GM21825 (cell line): ENCODE measurements around the gene HRAS.
A peak's percentile ranks its signal among the peaks of the same experiment; 100 is the strongest.

Experiments used
- ATAC-seq: cut with Tn5 transposase; IDR thresholded peaks from one replicate; pipeline ENCODE4 v1.9.1; 2021; ENCODE audit warnings: mild to moderate bottlenecking, moderate library complexity; ENCODE audit not compliant: unreplicated experiment

HRAS gene

DNA sequence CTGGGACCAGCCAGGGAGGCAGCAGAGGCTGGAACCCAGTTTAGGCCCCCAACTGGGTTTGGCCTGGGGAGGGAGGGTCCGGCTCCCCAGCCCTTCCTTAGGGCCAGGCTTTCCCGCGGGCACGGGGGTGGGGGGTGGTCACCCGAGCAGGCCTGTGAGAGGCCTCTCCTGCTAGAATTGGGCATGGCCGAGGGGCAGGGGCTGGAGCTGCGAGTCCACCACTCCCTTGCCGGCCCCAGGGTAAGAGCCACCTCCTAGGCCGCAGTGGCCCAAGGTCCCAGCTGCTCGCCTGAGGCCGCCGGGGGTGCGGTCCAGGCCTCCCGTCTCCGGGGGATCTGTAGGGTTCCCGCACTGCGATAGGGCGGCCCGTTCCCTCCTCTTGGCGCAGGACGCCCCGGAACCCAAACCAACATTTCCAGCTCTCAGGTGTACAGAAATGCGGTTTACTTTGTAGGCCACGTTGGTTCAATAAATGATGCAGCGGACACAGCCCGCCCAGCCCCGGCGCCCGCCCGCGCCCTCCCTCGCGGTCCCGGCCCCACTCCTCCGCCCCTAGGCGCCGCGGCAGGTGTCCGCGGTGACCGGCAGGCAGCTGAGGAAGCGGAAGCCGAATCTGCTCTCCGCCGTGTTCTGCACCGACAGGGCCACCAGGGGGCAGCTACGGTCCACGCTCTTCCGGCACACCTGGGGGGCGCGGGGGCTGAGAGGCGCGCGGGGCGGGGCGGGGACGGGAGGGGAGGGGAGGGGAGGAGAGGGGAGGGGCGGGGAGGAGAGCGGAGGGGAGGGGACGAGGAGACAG lies 19.3 kb upstream of the HRAS start:
- peak; percentile 47 for ATAC-seq

GRCh38 chr11:553988-554340 lies 18.6 kb upstream of the HRAS start:
- no peak for ATAC-seq

- no peak for ATAC-seq
These were observed 18.0 kb upstream of the HRAS start for GRCh38 chr11:553083-553987.

GRCh38 chr11:551596-551995 lies 16.2 kb upstream of the HRAS start:
- no peak for ATAC-seq

DNA sequence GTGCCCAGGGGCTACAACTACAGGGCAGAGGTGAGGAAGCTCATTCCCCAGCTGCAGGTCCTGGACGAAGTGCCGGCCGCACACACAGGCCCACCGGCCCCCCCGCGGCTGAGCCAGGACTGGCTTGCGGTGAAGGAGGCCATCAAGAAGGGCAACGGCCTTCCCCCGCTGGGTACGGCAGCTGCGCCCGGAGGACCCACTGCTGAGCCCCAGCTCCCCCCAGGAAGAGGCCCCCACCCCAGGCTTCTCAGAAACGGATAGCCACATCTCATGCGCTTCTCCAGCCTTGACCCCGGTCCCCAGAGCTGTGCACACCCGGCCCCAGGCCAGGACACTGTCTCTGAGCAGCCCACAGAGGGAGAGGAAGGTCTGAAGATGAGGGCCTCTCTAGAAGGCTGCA lies 15.8 kb upstream of the HRAS start:
- no peak for ATAC-seq

DNA sequence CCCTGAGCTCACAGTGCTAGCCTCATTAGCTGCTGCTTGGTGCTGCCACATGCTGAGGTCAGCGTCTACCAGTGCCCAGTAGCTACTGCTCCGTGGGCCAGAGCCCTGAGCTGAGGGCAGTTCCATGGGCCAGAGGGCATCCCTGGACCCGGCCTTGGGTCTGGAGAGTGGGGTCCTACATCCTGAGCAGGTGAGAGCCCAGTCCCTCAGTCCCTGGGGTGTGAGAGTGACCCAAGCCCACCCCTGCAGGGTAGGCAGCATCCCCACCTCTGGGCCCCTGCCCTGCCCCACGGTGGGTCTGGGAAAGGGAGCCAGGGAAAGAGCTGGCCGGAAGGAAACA lies 15.3 kb upstream of the HRAS start:
- ATAC-seq, result no peak

GRCh38 chr11:550021-550745 lies 14.8 kb upstream of the HRAS start:
- ATAC-seq, result no peak

DNA sequence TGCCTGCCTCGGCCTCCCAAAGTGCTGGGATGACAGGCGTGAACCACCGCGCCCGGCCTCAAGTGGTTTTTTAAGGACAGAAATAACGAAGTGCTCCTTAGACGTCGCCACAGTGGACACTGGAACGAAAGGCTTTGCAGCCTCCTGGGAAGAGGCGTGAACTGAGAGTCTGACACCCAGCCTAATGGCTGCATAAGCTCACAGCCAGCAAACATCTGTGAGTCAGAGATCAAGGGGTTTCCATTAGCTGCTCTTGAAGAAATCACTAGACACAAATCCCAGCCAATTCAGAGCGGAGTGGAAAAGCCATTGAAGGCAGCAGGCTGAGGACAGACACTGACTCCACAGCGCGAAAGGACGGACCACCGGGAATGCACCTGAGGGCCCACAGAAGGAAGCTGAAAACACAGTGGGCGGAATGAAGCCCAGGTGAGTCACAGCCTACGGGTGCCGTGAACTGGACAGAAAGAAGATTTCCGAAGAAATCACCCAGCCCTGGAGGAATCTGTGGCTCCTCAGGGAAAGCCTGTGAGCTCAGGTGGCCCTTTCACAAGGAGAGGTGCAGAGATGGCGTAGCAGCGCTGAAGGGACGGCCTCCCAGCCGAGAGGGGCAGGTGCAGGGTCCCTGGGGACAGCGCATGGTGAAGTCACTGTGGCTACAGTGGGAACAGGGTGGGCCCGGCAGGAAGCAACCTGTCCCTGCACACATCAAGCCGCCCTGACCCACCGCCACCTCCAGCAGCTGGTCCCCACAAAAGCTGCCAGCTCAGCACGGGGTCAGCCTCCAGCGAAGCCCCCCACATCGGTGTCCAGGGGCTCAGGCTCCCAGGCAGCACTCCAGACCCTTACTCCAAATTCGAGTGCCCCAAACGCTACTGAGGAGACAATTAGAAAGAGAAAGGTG lies 13.6 kb upstream of the HRAS start:
- no peak for ATAC-seq

DNA sequence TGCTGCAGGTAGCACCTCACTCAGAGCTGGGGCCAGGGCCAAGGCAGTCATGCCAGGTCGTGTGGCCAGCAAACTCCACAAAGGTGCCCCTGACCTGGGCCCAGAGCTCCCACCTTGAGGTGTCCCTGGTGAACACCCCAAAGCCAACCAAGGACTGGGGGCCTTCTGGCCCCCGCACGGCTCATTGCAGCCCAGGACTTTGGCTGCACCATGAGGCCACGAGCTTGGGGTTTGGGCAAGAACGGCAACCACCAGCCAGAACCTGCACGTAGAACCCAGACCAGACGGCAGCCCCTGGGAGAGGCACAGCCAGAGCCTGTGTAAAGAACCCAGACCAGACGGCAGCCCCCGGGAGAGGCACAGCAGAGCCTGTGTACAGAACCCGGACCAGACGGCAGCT lies 9.8 kb upstream of the HRAS start:
- no peak for ATAC-seq

GRCh38 chr11:544817-545166 lies 9.4 kb upstream of the HRAS start:
- no peak for ATAC-seq

- no peak for ATAC-seq
These were observed 6.1 kb upstream of the HRAS start for GRCh38 chr11:541433-541885.

- ATAC-seq, result no peak
These were observed 5.4 kb upstream of the HRAS start for GRCh38 chr11:540583-541432.

DNA sequence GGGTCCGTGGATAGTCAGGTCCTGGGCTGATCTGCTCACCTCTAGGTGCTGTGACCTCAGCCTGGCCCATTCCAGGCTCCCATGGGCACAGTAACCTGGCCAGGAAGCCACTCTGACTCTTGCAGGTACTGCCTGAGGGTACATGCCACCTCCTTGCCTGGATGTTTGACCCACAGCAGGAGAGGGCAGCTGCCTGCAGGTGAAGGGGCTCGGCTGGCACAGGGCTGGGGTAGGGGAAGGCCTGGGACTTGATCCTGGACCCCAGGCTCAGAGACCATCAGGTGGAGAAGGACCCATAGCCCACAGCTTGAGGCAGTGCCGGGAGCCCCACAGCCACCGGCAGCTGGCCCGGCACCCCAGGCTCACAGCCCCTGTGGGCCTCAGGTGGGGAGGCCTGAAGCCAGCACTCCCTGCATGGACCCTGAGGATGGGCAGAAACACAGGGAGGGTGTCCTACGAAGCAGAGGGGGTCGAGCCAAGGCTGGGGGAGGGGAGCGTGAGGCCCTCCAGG lies 4.7 kb upstream of the HRAS start:
- no peak for ATAC-seq

DNA sequence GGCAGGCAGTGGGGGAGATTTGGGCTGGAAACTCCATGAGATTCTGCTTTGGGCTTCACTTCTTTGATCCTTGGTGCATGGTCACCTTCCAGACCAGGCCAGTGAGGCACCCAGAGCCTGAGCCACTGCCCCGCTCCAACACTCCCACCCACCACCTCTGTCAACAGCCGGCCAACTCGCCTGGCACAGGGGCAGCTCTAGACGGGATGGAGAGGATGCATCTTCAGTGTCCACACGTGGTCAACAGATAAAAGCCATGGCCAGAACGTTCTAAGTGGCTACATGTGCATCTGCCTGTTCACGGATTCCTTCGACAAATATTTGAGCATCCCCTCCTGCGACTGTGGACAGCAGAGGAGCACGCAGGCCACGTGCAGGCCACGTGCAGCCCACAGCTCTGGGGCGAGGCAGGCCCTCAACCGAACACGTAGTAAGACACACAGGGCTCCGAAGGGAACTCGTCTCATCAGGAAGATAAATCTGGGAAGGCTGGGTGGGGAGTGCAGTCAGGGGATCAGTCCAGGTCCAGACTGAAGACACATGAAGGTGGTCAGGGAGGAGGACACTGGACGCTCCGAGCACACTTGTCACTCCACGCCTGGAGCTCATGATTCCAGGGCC lies 3.2 kb upstream of the HRAS start:
- ATAC-seq, result no peak

GRCh38 chr11:537622-538430 lies 2.5 kb upstream of the HRAS start:
- ATAC-seq, result no peak

GRCh38 chr11:536841-537621 lies 1.7 kb upstream of the HRAS start, which contains the start of gene LRRC56:
Gene LRRC56, plus strand, starts transcription at chr11:537527. Its CDS starts 3,158 bp downstream, at chr11:540685.
- ATAC-seq, result peak; percentile 40

GRCh38 chr11:535210-535518 lies 212 bp downstream of the HRAS start:
- ATAC-seq, result no peak
